ENCODE results near the gene CBL. TPM values are rescaled to one million over a fixed set of nuclear protein-coding genes. Genes with fewer than 3 reads are reported as not detected.

CBL gene
- total RNA-seq, 2 experiments from 2014 or later, result 27.0 to 27.5 TPM

GRCh38 chr11:119340335-119341221, 134.4 kb downstream of the CBL start, which contains the start of gene C1QTNF5:
Gene C1QTNF5 (minus strand): TSS chr11:119340883. CDS start chr11:119340397, 486 bp downstream.
- ATAC-seq (no peak), DNase-seq (no peak)
- no peak within 1 kb of the TSS for H3K27ac Mint-ChIP-seq
- H3K4me3 Mint-ChIP-seq, result no peak within 1 kb of the TSS
- intact Hi-C loops (cut with micrococcal nuclease), result no loop called here
- no peak for TF ChIP-seq CTCF (IDR thresholded peaks at IDR 0.05)
- ChIA-PET CTCF (interaction anchor here (0.6 to 10.9 kb wide), 22 partner anchors 8 to 256 kb away, joined by 3 to 201 read pairs (median 3); partner anchors contain the start of genes HMBS and USP2), POLR2A (interaction anchor here (0.6 to 0.7 kb wide), 3 partner anchors 20 to 245 kb away, joined by 3 read pairs; no protein-coding TSS in a partner anchor)
- H3K36me3 Mint-ChIP-seq (ENCODE audit: low read depth), result peaks cover 21% of the 10 kb centered on the region
- no peaks in the 10 kb centered on the region for H3K9me3 Mint-ChIP-seq
- peaks cover 29% of the 10 kb centered on the region for H3K27me3 Mint-ChIP-seq
- peaks cover 39% of the 10 kb centered on the region for H3K4me1 Mint-ChIP-seq (ENCODE audit: low read depth)

GRCh38 chr11:119341222-119342022, 135.3 kb downstream of the CBL start:
- Mint-ChIP-seq H3K27me3 (peaks cover 29% of the 10 kb centered on the region), H3K36me3 (ENCODE audit: low read depth) (peaks cover 16% of the 10 kb centered on the region), H3K4me3 (no peak overlapping the region), H3K4me1 (ENCODE audit: low read depth) (peaks cover 31% of the 10 kb centered on the region), H3K27ac (no peak overlapping the region), H3K9me3 (no peaks in the 10 kb centered on the region)
- ATAC-seq, result no peak
- POLR2A ChIA-PET, result interaction anchor here (0.6 to 0.7 kb wide), 2 partner anchors 207 to 246 kb away, joined by 3 read pairs; no protein-coding TSS in a partner anchor
- no peak for TF ChIP-seq CTCF (IDR thresholded peaks at IDR 0.05)
- no peak for DNase-seq
- CTCF ChIA-PET, result interaction anchor here (0.7 to 3.2 kb wide), 10 partner anchors 11 to 164 kb away, joined by 3 to 30 read pairs (median 3); partner anchors contain the start of gene USP2
- intact Hi-C loops (cut with micrococcal nuclease), result no loop called here

- H3K27ac Mint-ChIP-seq, result no peak overlapping the region
- peaks cover 27% of the 10 kb centered on the region for H3K4me1 Mint-ChIP-seq (ENCODE audit: low read depth)
- no peaks in the 10 kb centered on the region for H3K9me3 Mint-ChIP-seq
- peaks cover 10% of the 10 kb centered on the region for H3K36me3 Mint-ChIP-seq (ENCODE audit: low read depth)
- no peak for TF ChIP-seq CTCF (IDR thresholded peaks at IDR 0.05)
- H3K27me3 Mint-ChIP-seq, result peaks cover 31% of the 10 kb centered on the region
- POLR2A ChIA-PET, result no interaction called here
- ATAC-seq (no peak), DNase-seq (no peak)
- CTCF ChIA-PET, result interaction anchor here (1.3 to 3.2 kb wide), 2 partner anchors 15 to 21 kb away, joined by 3 to 30 read pairs; no protein-coding TSS in a partner anchor
- intact Hi-C loops (cut with micrococcal nuclease), result no loop called here
- no peak overlapping the region for H3K4me3 Mint-ChIP-seq
These were observed 135.8 kb downstream of the CBL start for GRCh38 chr11:119342023-119342300.

- ChIA-PET CTCF (interaction anchor here (1.6 to 3.2 kb wide), 3 partner anchors 14 to 39 kb away, joined by 6 to 30 read pairs (median 8); partner anchors contain the start of gene USP2), POLR2A (interaction anchor here (1.0 kb wide), 1 partner anchor 11 kb away, joined by 3 read pairs; no protein-coding TSS in a partner anchor)
- Mint-ChIP-seq H3K4me1 (ENCODE audit: low read depth) (peaks cover 21% of the 10 kb centered on the region), H3K27me3 (peaks cover 33% of the 10 kb centered on the region), H3K4me3 (no peak overlapping the region), H3K9me3 (no peaks in the 10 kb centered on the region), H3K36me3 (ENCODE audit: low read depth) (peaks cover 7% of the 10 kb centered on the region), H3K27ac (no peak overlapping the region)
- intact Hi-C loops (cut with micrococcal nuclease), result no loop called here
- TF ChIP-seq CTCF (IDR thresholded peaks at IDR 0.05), result no peak
- no peak for ATAC-seq
- DNase-seq, result no peak
These were observed 136.4 kb downstream of the CBL start for GRCh38 chr11:119342362-119343130.
